Progenitor cell of endocrine pancreas (in vitro differentiated cells): Measurements from ENCODE around the gene P4HTM. TPM values are rescaled to one million over a fixed set of nuclear protein-coding genes. Genes with fewer than 3 reads are reported as not detected.
A peak's percentile ranks its signal among the peaks of the same experiment; 100 is the strongest.

Experiments used
- DNase-seq: peaks from one replicate; pipeline ENCODE4 v3.0.0; 2021; ENCODE audit warnings: low spot score; ENCODE audit not compliant: unreplicated experiment
- H3K27ac Mint-ChIP-seq: 2 replicates; pipeline ENCODE4 v1.8.0; 2021; ENCODE audit warnings: mild to moderate bottlenecking, moderate library complexity, mixed read lengths
- H3K27me3 Mint-ChIP-seq: 2 replicates; pipeline ENCODE4 v1.8.0; 2021; ENCODE audit warnings: mixed read lengths
- H3K36me3 Mint-ChIP-seq: 2 replicates; pipeline ENCODE4 v1.8.0; 2022; ENCODE audit warnings: mixed read lengths; ENCODE audit not compliant: insufficient read depth
- H3K4me1 Mint-ChIP-seq: 2 replicates; pipeline ENCODE4 v1.8.0; 2021; ENCODE audit warnings: low read depth, mixed read lengths
- H3K4me3 Mint-ChIP-seq: 2 replicates; pipeline ENCODE4 v1.8.0; 2021; ENCODE audit warnings: low read depth, mild to moderate bottlenecking, moderate library complexity, mixed read lengths
- H3K9me3 Mint-ChIP-seq: 2 replicates; pipeline ENCODE4 v1.8.0; 2021; ENCODE audit warnings: low read depth, mixed read lengths
- total RNA-seq: library from RNA; stranded (reverse); gene quantifications from 2 replicates; pipeline ENCODE4 v1.2.1, GENCODE V29; 2021
- TF ChIP-seq, protein P1 (sequence below): fragments of 200-600 bp; sonication (generic); IDR thresholded peaks from one replicate; pipeline ENCODE4 v1.5.0; 2021; ENCODE audit warnings: antibody characterized with exemption, mild to moderate bottlenecking; ENCODE audit not compliant: unreplicated experiment

Gene P4HTM
- total RNA-seq, 1 donor from 2014 or later: 45.3 TPM

DNA sequence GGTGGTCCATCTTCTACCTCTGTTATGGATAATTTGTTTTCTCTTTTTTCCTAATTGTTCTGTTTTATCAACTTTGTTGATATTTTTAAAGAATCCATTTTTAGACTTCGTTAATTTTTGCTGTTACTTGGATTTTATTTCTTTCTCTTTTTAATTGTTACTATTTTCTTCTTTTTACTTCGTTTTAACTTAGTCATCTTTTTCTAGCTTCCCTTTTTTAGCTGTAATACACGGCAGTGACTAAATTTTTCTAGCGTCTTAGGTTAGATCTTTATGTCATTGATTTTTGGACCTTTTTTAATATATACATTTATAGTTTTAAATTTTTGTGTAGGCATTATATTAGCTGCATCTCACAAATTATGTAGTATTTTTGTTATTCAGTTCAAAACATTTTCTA is 38.3 kb upstream of the P4HTM start:
- H3K27me3 Mint-ChIP-seq: no peaks in the 10 kb centered on the region
- peaks cover 10% of the 10 kb centered on the region for H3K36me3 Mint-ChIP-seq
- no peak overlapping the region for H3K4me3 Mint-ChIP-seq
- TF ChIP-seq, protein P1, sequence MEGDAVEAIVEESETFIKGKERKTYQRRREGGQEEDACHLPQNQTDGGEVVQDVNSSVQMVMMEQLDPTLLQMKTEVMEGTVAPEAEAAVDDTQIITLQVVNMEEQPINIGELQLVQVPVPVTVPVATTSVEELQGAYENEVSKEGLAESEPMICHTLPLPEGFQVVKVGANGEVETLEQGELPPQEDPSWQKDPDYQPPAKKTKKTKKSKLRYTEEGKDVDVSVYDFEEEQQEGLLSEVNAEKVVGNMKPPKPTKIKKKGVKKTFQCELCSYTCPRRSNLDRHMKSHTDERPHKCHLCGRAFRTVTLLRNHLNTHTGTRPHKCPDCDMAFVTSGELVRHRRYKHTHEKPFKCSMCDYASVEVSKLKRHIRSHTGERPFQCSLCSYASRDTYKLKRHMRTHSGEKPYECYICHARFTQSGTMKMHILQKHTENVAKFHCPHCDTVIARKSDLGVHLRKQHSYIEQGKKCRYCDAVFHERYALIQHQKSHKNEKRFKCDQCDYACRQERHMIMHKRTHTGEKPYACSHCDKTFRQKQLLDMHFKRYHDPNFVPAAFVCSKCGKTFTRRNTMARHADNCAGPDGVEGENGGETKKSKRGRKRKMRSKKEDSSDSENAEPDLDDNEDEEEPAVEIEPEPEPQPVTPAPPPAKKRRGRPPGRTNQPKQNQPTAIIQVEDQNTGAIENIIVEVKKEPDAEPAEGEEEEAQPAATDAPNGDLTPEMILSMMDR: no peak
- H3K4me1 Mint-ChIP-seq: peaks cover 6% of the 10 kb centered on the region
- no peak for DNase-seq
- H3K27ac Mint-ChIP-seq: no peak overlapping the region
- no peaks in the 10 kb centered on the region for H3K9me3 Mint-ChIP-seq

DNA sequence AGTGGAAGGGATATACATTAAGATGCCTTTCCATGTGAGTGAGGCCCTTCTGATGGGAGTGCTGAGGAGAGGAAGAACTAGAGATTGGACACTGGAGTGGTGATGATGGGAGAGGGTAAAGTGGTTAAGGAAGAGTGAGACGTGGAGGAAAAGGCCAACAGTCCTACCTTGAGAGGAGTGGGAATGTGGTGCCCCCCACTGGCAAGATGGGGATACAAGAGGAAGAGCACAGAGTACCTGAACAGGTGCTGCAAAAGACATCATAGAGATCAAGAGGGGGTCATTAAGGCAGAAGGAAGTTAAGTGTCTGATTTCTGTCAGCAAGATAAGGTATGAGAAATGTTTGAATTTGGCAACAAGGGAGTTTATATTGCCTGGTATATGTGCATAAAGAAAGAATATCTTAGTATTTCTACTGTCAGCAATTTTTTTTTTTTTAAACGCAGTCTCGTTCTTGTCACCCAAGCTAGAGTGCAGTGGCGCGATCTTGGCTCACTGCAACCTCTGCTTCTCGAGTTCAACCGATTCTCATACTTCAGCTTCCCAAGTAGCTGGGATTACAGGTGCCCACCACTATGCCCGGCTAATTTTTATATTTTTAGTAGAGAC is 37.4 kb upstream of the P4HTM start:
- Mint-ChIP-seq H3K4me3 (no peak overlapping the region), H3K9me3 (no peaks in the 10 kb centered on the region), H3K27ac (peak overlapping the region; percentile 51), H3K36me3 (peaks cover 11% of the 10 kb centered on the region), H3K4me1 (peaks cover 6% of the 10 kb centered on the region), H3K27me3 (no peaks in the 10 kb centered on the region)
- DNase-seq: peak; percentile 13
- TF ChIP-seq, protein P1: peak; percentile 60

DNA sequence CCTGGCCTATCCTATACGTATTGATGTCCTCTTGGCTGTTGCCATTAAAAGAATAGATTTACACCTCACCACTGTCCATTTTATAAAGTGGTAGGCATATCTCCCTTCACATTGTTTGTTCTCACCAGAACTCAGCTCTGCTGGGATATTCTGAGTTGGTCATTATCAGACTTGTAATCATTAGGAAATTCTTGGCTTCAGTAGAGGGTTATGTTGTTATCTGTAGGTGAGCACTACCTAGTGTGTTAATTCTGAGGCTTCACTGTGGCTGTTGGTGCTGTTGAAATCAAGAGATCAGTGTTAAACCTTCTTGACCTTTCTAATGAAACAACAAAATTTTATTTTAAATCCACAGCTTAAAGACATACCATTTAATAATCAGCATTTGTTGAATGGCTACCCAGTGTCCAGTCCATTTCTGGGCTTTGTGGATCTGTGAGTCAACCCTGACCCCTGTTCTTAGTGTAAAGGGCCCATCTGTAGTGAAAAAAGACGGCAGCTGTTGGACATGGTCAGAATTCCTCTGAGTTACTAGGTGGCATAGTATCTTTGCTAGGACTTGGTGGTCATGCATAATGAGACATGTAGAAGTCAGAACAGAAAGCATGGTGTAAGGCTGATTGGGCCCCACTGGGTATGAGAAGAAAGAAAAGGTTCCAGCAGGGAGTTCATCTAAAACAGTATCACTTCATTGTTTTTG is 32.9 kb upstream of the P4HTM start:
- TF ChIP-seq, protein P1: no peak

DNA sequence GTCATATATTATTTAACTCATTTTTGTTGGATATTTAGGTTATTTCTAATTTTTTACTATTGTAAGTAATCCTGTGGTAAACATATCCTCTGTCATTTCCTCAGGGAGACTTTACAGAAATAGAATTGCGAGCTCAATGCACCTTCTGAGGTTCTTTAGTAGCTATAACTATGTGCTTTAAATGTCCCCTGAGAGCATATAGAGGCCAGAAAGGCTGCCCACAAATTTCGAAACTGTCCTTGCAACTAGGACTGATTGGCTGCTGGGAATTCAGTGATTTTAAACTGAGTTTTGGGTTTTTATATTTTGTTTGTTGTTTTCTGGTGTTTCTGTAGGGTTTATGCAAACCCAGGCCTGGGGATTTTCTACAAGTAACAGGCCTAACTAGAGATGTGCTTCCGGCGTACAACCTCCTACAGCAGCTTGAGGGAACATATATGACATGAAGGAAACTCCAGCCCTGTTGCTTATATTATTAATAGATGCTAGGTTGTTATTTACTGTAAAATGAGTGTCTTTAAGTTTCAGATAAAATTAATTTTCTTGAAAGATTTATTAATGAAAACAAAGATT is 29.1 kb upstream of the P4HTM start:
- Mint-ChIP-seq H3K4me1 (no peaks in the 10 kb centered on the region), H3K27ac (no peak overlapping the region)
- DNase-seq: no peak

More for the DNA sequence above, 32.9 kb upstream of the P4HTM start:
- no peaks in the 10 kb centered on the region for H3K27me3 Mint-ChIP-seq
- peaks cover 8% of the 10 kb centered on the region for H3K36me3 Mint-ChIP-seq
- no peak for DNase-seq
- no peaks in the 10 kb centered on the region for H3K9me3 Mint-ChIP-seq
- H3K4me1 Mint-ChIP-seq: peaks cover 3% of the 10 kb centered on the region
- no peak overlapping the region for H3K4me3 Mint-ChIP-seq
- H3K27ac Mint-ChIP-seq: no peak overlapping the region

DNA sequence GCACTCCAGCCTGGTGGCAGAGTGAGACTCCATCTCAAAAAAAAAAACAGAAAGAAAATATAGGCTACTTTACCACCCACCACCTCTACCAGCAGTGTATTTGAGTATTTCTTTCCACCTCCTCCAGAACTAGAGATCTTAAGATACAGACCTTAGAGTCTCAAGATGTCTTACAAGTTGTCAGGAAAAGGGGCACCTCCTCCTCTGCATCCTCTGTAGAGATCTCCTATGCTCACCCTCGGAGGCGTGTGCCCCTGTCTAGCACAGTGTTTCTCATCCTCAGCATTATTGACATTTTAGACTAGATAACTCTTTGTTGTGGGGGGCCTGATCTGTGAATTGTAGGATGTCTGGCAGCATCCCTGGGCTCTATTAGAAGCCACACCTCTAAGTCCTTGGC is 27.7 kb upstream of the P4HTM start:
- TF ChIP-seq, protein P1: no peak
- no peak for DNase-seq
- Mint-ChIP-seq H3K4me3 (no peak overlapping the region), H3K4me1 (no peaks in the 10 kb centered on the region), H3K27me3 (no peaks in the 10 kb centered on the region), H3K36me3 (peaks cover 4% of the 10 kb centered on the region), H3K27ac (no peak overlapping the region), H3K9me3 (no peaks in the 10 kb centered on the region)

More for the DNA sequence above, 29.1 kb upstream of the P4HTM start:
- Mint-ChIP-seq H3K9me3 (no peaks in the 10 kb centered on the region), H3K4me3 (no peak overlapping the region), H3K36me3 (peaks cover 4% of the 10 kb centered on the region), H3K27me3 (no peaks in the 10 kb centered on the region)
- TF ChIP-seq, protein P1: no peak
